Neural progenitor cell (in vitro differentiated cells): Measurements from ENCODE around the gene UGT1A8.
"Not testable (repeated sequence)": the region's sequence is repeated elsewhere in the genome, so short reads cannot be mapped to it uniquely, and the experiment has no call there.

ENCODE experiments used
- EZH2phosphoT487 ChIP-seq: fragments of 200-600 bp; sonication (generic); IDR thresholded peaks from 2 replicates; pipeline ENCODE4 v1.6.1; 2017; ENCODE audit warnings: antibody characterized with exemption
- TF ChIP-seq, protein P1 (sequence below): fragments of 200-600 bp; sonication (generic); IDR thresholded peaks from 2 replicates; pipeline ENCODE4 v1.5.1; 2017; ENCODE audit warnings: antibody characterized with exemption, mild to moderate bottlenecking

DNA sequence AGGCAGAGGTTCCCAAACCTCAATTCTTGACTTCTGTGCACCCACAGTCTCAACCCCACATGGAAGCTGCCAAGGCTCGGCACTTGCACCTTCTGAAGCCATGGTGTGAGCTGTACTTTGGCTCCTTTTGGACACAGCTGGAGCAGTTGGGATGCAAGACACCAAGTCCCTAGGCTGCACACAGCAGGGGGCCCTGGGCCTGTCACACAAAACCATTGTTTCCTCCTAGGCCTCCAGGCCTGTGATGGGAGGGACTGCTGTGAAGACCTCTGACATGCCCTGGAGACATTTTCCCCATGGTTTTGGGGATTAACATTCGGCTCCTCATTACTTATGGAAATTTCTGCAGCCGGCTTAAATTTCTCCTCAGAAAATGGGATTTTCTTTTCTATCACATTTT, 28.6 kb downstream of the UGT1A8 start:
- TF ChIP-seq, protein P1, sequence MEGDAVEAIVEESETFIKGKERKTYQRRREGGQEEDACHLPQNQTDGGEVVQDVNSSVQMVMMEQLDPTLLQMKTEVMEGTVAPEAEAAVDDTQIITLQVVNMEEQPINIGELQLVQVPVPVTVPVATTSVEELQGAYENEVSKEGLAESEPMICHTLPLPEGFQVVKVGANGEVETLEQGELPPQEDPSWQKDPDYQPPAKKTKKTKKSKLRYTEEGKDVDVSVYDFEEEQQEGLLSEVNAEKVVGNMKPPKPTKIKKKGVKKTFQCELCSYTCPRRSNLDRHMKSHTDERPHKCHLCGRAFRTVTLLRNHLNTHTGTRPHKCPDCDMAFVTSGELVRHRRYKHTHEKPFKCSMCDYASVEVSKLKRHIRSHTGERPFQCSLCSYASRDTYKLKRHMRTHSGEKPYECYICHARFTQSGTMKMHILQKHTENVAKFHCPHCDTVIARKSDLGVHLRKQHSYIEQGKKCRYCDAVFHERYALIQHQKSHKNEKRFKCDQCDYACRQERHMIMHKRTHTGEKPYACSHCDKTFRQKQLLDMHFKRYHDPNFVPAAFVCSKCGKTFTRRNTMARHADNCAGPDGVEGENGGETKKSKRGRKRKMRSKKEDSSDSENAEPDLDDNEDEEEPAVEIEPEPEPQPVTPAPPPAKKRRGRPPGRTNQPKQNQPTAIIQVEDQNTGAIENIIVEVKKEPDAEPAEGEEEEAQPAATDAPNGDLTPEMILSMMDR: not testable (repeated sequence)
- TF ChIP-seq EZH2phosphoT487: not testable (repeated sequence)
